ENCODE results near the gene RAB25. TPM values are rescaled to one million over a fixed set of nuclear protein-coding genes. Genes with fewer than 3 reads are reported as not detected.
"Not testable (repeated sequence)": the region's sequence is repeated elsewhere in the genome, so short reads cannot be mapped to it uniquely, and the experiment has no call there.

The RAB25 gene
- polyA plus RNA-seq, 2 donors, result 470 to 576 TPM

GRCh38 chr1:156067262-156067661 is 6.3 kb downstream of the RAB25 start:
- peaks cover 0 to 2% of the 10 kb centered on the region in 2 donors for H3K4me1 ChIP-seq (ENCODE audit: control insufficient read depth in 2 of 2, insufficient read depth in 2 of 2, low read length in 1 of 2)
- no peak overlapping the region for H3K4me3 ChIP-seq (ENCODE audit: low read depth in 1 of 2, low read length in 2 of 2)
- no peaks in the 10 kb centered on the region for H3K9me3 ChIP-seq (ENCODE audit: control insufficient read depth in 2 of 2, insufficient read depth in 1 of 2, low read depth in 1 of 2, low read length in 1 of 2)
- WGBS, 2 donors, result 65 to 83% methylated on average over 2 of the region's 2 CpGs
- no peak overlapping the region for H3K27ac ChIP-seq (ENCODE audit: low read depth in 2 of 2, low read length in 1 of 2)
- H3K36me3 ChIP-seq (ENCODE audit: control insufficient read depth in 2 of 2, insufficient read depth in 2 of 2, low read length in 1 of 2), result peaks cover 0 to 27% of the 10 kb centered on the region in 2 donors
- H3K27me3 ChIP-seq (ENCODE audit: control insufficient read depth in 1 of 2, insufficient read depth in 2 of 2, low read length in 2 of 2), result no peaks in the 10 kb centered on the region

- Histone ChIP-seq H3K9me3 (ENCODE audit: control insufficient read depth in 2 of 2, insufficient read depth in 1 of 2, low read depth in 1 of 2, low read length in 1 of 2) (no peaks in the 10 kb centered on the region), H3K27me3 (ENCODE audit: control insufficient read depth in 1 of 2, insufficient read depth in 2 of 2, low read length in 2 of 2) (no peaks in the 10 kb centered on the region), H3K4me1 (ENCODE audit: control insufficient read depth in 2 of 2, insufficient read depth in 2 of 2, low read length in 1 of 2) (no peaks in the 10 kb centered on the region), H3K27ac (ENCODE audit: low read depth in 2 of 2, low read length in 1 of 2) (no peak overlapping the region), H3K4me3 (ENCODE audit: low read depth in 1 of 2, low read length in 2 of 2) (no peak overlapping the region), H3K36me3 (ENCODE audit: control insufficient read depth in 2 of 2, insufficient read depth in 2 of 2, low read length in 1 of 2) (peaks cover 0 to 29% of the 10 kb centered on the region in 2 donors)
- WGBS, 2 donors, result 91 to 93% methylated on average over 3 of the region's 3 CpGs
Observed at GRCh38 chr1:156069490-156070455, 8.8 kb downstream of the RAB25 start.

GRCh38 chr1:156070548-156070947 is 9.6 kb downstream of the RAB25 start:
- Histone ChIP-seq H3K4me3 (ENCODE audit: low read depth in 1 of 2, low read length in 2 of 2) (no peak overlapping the region), H3K27me3 (ENCODE audit: control insufficient read depth in 1 of 2, insufficient read depth in 2 of 2, low read length in 2 of 2) (no peaks in the 10 kb centered on the region), H3K27ac (ENCODE audit: low read depth in 2 of 2, low read length in 1 of 2) (no peak overlapping the region), H3K36me3 (ENCODE audit: control insufficient read depth in 2 of 2, insufficient read depth in 2 of 2, low read length in 1 of 2) (peaks cover 0 to 23% of the 10 kb centered on the region in 2 donors), H3K9me3 (ENCODE audit: control insufficient read depth in 2 of 2, insufficient read depth in 1 of 2, low read depth in 1 of 2, low read length in 1 of 2) (no peaks in the 10 kb centered on the region), H3K4me1 (ENCODE audit: control insufficient read depth in 2 of 2, insufficient read depth in 2 of 2, low read length in 1 of 2) (no peaks in the 10 kb centered on the region)
- 39 to 67% methylated on average over 4 of the region's 4 CpGs for WGBS, 2 donors

DNA sequence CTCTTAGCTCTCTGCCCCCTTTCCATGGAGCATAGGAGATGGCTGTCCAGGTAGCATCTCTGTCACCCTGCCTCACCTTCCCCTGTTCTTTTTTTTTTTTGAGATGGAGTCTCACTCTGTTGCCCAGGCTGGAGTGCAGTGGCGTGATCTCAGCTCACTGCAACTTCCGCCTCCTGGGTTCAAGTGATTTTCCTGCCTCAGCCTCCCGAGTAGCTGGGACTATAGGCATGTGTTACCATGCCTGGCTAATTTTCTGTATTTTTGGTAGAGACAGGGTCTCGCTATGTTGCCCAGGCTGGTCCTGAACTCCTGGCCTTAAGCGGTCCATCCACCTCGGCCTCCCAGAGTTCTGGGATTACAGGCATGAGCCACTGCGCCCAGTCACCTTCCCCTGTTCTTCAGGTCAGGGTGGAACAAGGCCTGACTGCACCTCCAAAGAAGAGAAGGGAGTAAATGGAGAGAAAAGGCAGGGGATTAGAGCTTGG is 10.4 kb downstream of the RAB25 start:
- peaks cover 0 to 20% of the 10 kb centered on the region in 2 donors for H3K36me3 ChIP-seq (ENCODE audit: control insufficient read depth in 2 of 2, insufficient read depth in 2 of 2, low read length in 1 of 2)
- 86 to 94% methylated on average over 6 to 7 of the region's 7 CpGs for WGBS, 2 donors
- not testable (repeated sequence) for H3K27ac ChIP-seq (ENCODE audit: low read depth in 2 of 2, low read length in 1 of 2)

GRCh38 chr1:156072251-156072650 is 11.3 kb downstream of the RAB25 start:
- Histone ChIP-seq H3K27me3 (ENCODE audit: control insufficient read depth in 1 of 2, insufficient read depth in 2 of 2, low read length in 2 of 2) (no peaks in the 10 kb centered on the region), H3K4me3 (ENCODE audit: low read depth in 1 of 2, low read length in 2 of 2) (no peak overlapping the region), H3K4me1 (ENCODE audit: control insufficient read depth in 2 of 2, insufficient read depth in 2 of 2, low read length in 1 of 2) (no peaks in the 10 kb centered on the region), H3K27ac (ENCODE audit: low read depth in 2 of 2, low read length in 1 of 2) (no peak overlapping the region), H3K9me3 (ENCODE audit: control insufficient read depth in 2 of 2, insufficient read depth in 1 of 2, low read depth in 1 of 2, low read length in 1 of 2) (no peaks in the 10 kb centered on the region), H3K36me3 (ENCODE audit: control insufficient read depth in 2 of 2, insufficient read depth in 2 of 2, low read length in 1 of 2) (peaks cover 0 to 20% of the 10 kb centered on the region in 2 donors)
- 61 to 65% methylated on average over 6 of the region's 6 CpGs for WGBS, 2 donors

More for the DNA sequence above, 10.4 kb downstream of the RAB25 start:
- H3K4me3 ChIP-seq (ENCODE audit: low read depth in 1 of 2, low read length in 2 of 2); H3K4me1 ChIP-seq (ENCODE audit: control insufficient read depth in 2 of 2, insufficient read depth in 2 of 2, low read length in 1 of 2); H3K27me3 ChIP-seq (ENCODE audit: control insufficient read depth in 1 of 2, insufficient read depth in 2 of 2, low read length in 2 of 2); H3K9me3 ChIP-seq (ENCODE audit: control insufficient read depth in 2 of 2, insufficient read depth in 1 of 2, low read depth in 1 of 2, low read length in 1 of 2): not testable (repeated sequence)

- Histone ChIP-seq H3K27me3 (ENCODE audit: control insufficient read depth in 1 of 2, insufficient read depth in 2 of 2, low read length in 2 of 2) (no peaks in the 10 kb centered on the region), H3K36me3 (ENCODE audit: control insufficient read depth in 2 of 2, insufficient read depth in 2 of 2, low read length in 1 of 2) (peaks cover 0 to 16% of the 10 kb centered on the region in 2 donors), H3K9me3 (ENCODE audit: control insufficient read depth in 2 of 2, insufficient read depth in 1 of 2, low read depth in 1 of 2, low read length in 1 of 2) (no peaks in the 10 kb centered on the region), H3K4me3 (ENCODE audit: low read depth in 1 of 2, low read length in 2 of 2) (no peak overlapping the region), H3K27ac (ENCODE audit: low read depth in 2 of 2, low read length in 1 of 2) (no peak overlapping the region), H3K4me1 (ENCODE audit: control insufficient read depth in 2 of 2, insufficient read depth in 2 of 2, low read length in 1 of 2) (no peaks in the 10 kb centered on the region)
- WGBS, 2 donors, result 0 to 40% methylated on average over 1 of the region's 1 CpG
Observed at GRCh38 chr1:156073110-156073687, 12.2 kb downstream of the RAB25 start.

DNA sequence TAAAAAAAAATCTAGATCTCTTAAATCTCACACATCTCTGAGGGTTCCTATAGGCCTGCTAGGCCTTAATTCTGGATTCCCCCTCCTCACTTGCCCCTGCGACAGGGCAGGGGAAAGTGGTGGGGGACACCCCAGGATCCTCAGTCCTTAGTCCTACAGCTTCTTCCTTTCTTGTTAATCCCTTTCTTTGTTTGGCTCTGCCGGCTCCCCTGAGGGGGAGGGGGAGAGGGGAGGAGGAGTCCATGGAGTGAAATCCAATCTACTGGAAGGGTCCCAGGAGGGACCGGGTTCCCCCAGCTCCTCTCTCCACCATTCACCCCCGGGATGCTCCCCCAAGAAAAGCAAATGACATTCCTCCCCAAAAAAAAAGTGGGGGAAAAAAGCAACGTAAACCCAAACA is 12.8 kb downstream of the RAB25 start:
- no peak overlapping the region for H3K27ac ChIP-seq (ENCODE audit: low read depth in 2 of 2, low read length in 1 of 2)
- H3K27me3 ChIP-seq (ENCODE audit: control insufficient read depth in 1 of 2, insufficient read depth in 2 of 2, low read length in 2 of 2), result no peaks in the 10 kb centered on the region
- no peaks in the 10 kb centered on the region for H3K9me3 ChIP-seq (ENCODE audit: control insufficient read depth in 2 of 2, insufficient read depth in 1 of 2, low read depth in 1 of 2, low read length in 1 of 2)
- no peaks in the 10 kb centered on the region for H3K4me1 ChIP-seq (ENCODE audit: control insufficient read depth in 2 of 2, insufficient read depth in 2 of 2, low read length in 1 of 2)
- peaks cover 0 to 16% of the 10 kb centered on the region in 2 donors for H3K36me3 ChIP-seq (ENCODE audit: control insufficient read depth in 2 of 2, insufficient read depth in 2 of 2, low read length in 1 of 2)
- no peak overlapping the region for H3K4me3 ChIP-seq (ENCODE audit: low read depth in 1 of 2, low read length in 2 of 2)
- 53 to 63% methylated on average over 5 of the region's 5 CpGs for WGBS, 2 donors

GRCh38 chr1:156074661-156075060 is 13.7 kb downstream of the RAB25 start:
- no peaks in the 10 kb centered on the region for H3K9me3 ChIP-seq (ENCODE audit: control insufficient read depth in 2 of 2, insufficient read depth in 1 of 2, low read depth in 1 of 2, low read length in 1 of 2)
- WGBS, 2 donors, result 55 to 56% methylated on average over 7 to 8 of the region's 8 CpGs
- H3K36me3 ChIP-seq (ENCODE audit: control insufficient read depth in 2 of 2, insufficient read depth in 2 of 2, low read length in 1 of 2), result peaks cover 0 to 14% of the 10 kb centered on the region in 2 donors
- no peaks in the 10 kb centered on the region for H3K4me1 ChIP-seq (ENCODE audit: control insufficient read depth in 2 of 2, insufficient read depth in 2 of 2, low read length in 1 of 2)
- no peak overlapping the region for H3K4me3 ChIP-seq (ENCODE audit: low read depth in 1 of 2, low read length in 2 of 2)
- no peak overlapping the region for H3K27ac ChIP-seq (ENCODE audit: low read depth in 2 of 2, low read length in 1 of 2)
- H3K27me3 ChIP-seq (ENCODE audit: control insufficient read depth in 1 of 2, insufficient read depth in 2 of 2, low read length in 2 of 2), result no peaks in the 10 kb centered on the region

DNA sequence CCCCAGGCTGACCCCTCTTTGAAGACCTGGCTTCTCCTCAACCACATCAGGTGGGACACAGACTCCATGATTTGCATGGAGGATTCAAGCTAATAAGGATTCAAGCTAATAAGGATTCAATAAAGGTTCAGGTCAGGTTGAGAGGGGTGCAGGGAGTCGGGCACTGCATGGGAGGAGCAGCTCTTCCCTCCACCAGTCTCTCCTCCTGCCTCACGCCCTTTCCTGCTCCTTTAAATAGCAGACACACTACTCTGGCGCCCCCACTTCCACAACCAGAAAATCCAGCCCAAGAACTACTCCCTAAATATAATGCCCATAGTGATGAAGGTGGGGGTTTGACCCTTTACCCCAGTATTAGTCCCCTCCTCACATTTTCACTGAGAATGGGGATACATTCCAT is 14.2 kb downstream of the RAB25 start:
- WGBS, 2 donors, result 41 to 51% methylated on average over 3 of the region's 3 CpGs
- Histone ChIP-seq H3K36me3 (ENCODE audit: control insufficient read depth in 2 of 2, insufficient read depth in 2 of 2, low read length in 1 of 2) (peaks cover 0 to 9% of the 10 kb centered on the region in 2 donors), H3K9me3 (ENCODE audit: control insufficient read depth in 2 of 2, insufficient read depth in 1 of 2, low read depth in 1 of 2, low read length in 1 of 2) (no peaks in the 10 kb centered on the region), H3K4me3 (ENCODE audit: low read depth in 1 of 2, low read length in 2 of 2) (no peak overlapping the region), H3K27me3 (ENCODE audit: control insufficient read depth in 1 of 2, insufficient read depth in 2 of 2, low read length in 2 of 2) (no peaks in the 10 kb centered on the region), H3K27ac (ENCODE audit: low read depth in 2 of 2, low read length in 1 of 2) (no peak overlapping the region), H3K4me1 (ENCODE audit: control insufficient read depth in 2 of 2, insufficient read depth in 2 of 2, low read length in 1 of 2) (no peaks in the 10 kb centered on the region)

Measured in esophagus (tissue), 2 donors.